HEK293T (cell line): ENCODE measurements around the gene TPGS2.

Experiments
- CTCF ChIA-PET: fragments of 350-600 bp; formaldehyde crosslinking; extraction: SDS; loops from one replicate; lab custom pipeline; 2021; ENCODE audit warnings: antibody characterized with exemption, inconsistent platforms; lab: Yijun Ruan, JAX
- POLR2A ChIA-PET: fragments of 350-600 bp; formaldehyde crosslinking; extraction: SDS; loops from one replicate; lab custom pipeline; 2020; ENCODE audit warnings: antibody characterized with exemption, inconsistent platforms; lab: Yijun Ruan, JAX
- DNase-seq: peaks from one replicate; pipeline ENCODE4 v3.0.0; 2012; ENCODE audit warnings: mixed read lengths; ENCODE audit errors: extremely low spot score
- ARNT ChIP-seq: fragments of 450-650 bp; IDR thresholded peaks from 2 replicates; pipeline ENCODE4 v1.6.1; 2017; ENCODE audit warnings: mild to moderate bottlenecking
- BHLHE40 ChIP-seq: fragments of 450-650 bp; IDR thresholded peaks from 2 replicates; pipeline ENCODE4 v1.6.1; 2016; ENCODE audit warnings: mild to moderate bottlenecking, moderate library complexity, borderline replicate concordance
- CTBP1 ChIP-seq: fragments of 450-650 bp; IDR thresholded peaks from 2 replicates; pipeline ENCODE4 v1.6.1; 2016; ENCODE audit warnings: borderline replicate concordance
- ELF4 ChIP-seq: fragments of 450-650 bp; IDR thresholded peaks from 2 replicates; pipeline ENCODE4 v1.6.1; 2017; ENCODE audit warnings: antibody characterized with exemption
- FOXA1 ChIP-seq: fragments of 450-650 bp; IDR thresholded peaks from 2 replicates; pipeline ENCODE4 v1.6.1; 2016; ENCODE audit warnings: mild to moderate bottlenecking
- FOXK2 ChIP-seq: fragments of 450-650 bp; IDR thresholded peaks from 2 replicates; pipeline ENCODE4 v1.6.1; 2016; ENCODE audit warnings: mild to moderate bottlenecking
- FOXM1 ChIP-seq: fragments of 450-650 bp; IDR thresholded peaks from 2 replicates; pipeline ENCODE4 v1.6.1; 2017; ENCODE audit warnings: mild to moderate bottlenecking, borderline replicate concordance
- HDGF ChIP-seq: fragments of 450-650 bp; IDR thresholded peaks from 2 replicates; pipeline ENCODE4 v1.6.1; 2017; ENCODE audit warnings: antibody characterized with exemption, borderline replicate concordance
- L3MBTL2 ChIP-seq: fragments of 450-650 bp; conservative IDR thresholded peaks from 2 replicates; pipeline ENCODE4 v1.6.1; 2016; ENCODE audit warnings: mild to moderate bottlenecking
- LEF1 ChIP-seq: fragments of 450-650 bp; IDR thresholded peaks from 2 replicates; pipeline ENCODE4 v1.6.1; 2017; ENCODE audit warnings: mild to moderate bottlenecking, borderline replicate concordance
- NFRKB ChIP-seq: fragments of 450-650 bp; IDR thresholded peaks from 2 replicates; pipeline ENCODE4 v1.6.1; 2016; ENCODE audit warnings: mild to moderate bottlenecking, moderate library complexity
- SP1 ChIP-seq: fragments of 450-650 bp; IDR thresholded peaks from 2 replicates; pipeline ENCODE4 v1.6.1; 2017
- SUZ12 ChIP-seq: fragments of 450-650 bp; IDR thresholded peaks from 2 replicates; pipeline ENCODE4 v1.6.1; 2016; ENCODE audit warnings: mild to moderate bottlenecking
- TARDBP ChIP-seq: fragments of 450-650 bp; IDR thresholded peaks from 2 replicates; pipeline ENCODE4 v1.6.1; 2016
- ZNF384 ChIP-seq: fragments of 450-650 bp; IDR thresholded peaks from 2 replicates; pipeline ENCODE4 v1.6.1; 2016
- TF ChIP-seq, protein P1 (sequence below): fragments of 450-650 bp; IDR thresholded peaks from 2 replicates; pipeline ENCODE4 v1.6.1; 2016

Gene TPGS2

DNA sequence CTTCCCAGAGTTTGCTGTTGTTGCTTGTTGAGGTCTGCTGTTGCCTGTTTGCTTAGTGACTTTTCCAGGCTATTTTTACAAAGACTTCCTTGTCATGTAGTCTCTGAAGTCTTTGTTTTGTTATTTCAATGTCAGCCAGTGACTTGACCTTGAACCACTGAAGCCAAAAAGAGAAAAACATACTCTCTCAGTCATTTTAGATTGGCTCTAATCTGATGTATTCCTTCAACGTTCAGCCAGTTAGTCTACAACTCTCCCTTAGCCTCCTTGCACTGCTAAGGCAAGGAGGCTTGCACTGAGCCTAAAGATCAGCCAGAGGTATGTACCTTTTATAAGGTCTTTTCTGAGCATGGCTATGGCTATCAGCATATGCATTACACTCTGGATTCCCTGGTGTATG is 28.0 kb upstream of the TPGS2 start:
- CTCF ChIA-PET: no interaction called here
- POLR2A ChIA-PET: no interaction called here
- no peak for TF ChIP-seq ARNT
- no peak for TF ChIP-seq FOXM1
- TF ChIP-seq, protein P1, sequence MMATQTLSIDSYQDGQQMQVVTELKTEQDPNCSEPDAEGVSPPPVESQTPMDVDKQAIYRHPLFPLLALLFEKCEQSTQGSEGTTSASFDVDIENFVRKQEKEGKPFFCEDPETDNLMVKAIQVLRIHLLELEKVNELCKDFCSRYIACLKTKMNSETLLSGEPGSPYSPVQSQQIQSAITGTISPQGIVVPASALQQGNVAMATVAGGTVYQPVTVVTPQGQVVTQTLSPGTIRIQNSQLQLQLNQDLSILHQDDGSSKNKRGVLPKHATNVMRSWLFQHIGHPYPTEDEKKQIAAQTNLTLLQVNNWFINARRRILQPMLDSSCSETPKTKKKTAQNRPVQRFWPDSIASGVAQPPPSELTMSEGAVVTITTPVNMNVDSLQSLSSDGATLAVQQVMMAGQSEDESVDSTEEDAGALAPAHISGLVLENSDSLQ: no peak
- no peak for TF ChIP-seq ELF4
- no peak for TF ChIP-seq HDGF
- TF ChIP-seq NFRKB: no peak
- no peak for TF ChIP-seq CTBP1
- no peak for TF ChIP-seq SP1
- no peak for TF ChIP-seq L3MBTL2
- no peak for DNase-seq

DNA sequence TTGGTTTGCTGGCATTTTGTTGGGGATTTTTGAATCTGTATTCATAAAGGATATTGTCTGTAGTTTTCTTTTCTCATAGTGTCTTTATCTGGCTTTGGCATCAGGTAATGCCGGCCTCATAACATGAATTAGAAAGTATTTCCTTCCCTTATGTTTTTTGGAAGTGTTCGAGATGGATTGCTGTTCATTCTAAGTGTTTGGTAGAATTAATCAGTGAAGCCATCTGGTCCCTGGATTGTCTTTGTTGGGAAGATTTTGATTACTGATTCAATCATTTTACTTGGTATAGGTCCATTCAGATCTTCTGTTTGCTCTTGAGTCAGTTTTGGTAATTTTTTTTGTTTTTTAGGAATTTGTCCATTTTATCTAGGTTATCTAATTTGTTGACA is 22.4 kb upstream of the TPGS2 start:
- POLR2A ChIA-PET: no interaction called here
- CTCF ChIA-PET: no interaction called here
- no peak for TF ChIP-seq FOXA1
- no peak for TF ChIP-seq L3MBTL2
- TF ChIP-seq TARDBP: no peak
- no peak for TF ChIP-seq NFRKB
- TF ChIP-seq HDGF: no peak
- TF ChIP-seq, protein P1: no peak
- no peak for TF ChIP-seq BHLHE40
- no peak for TF ChIP-seq ZNF384
- TF ChIP-seq LEF1: no peak
- TF ChIP-seq SUZ12: no peak
- TF ChIP-seq FOXK2: no peak
- no peak for DNase-seq

DNA sequence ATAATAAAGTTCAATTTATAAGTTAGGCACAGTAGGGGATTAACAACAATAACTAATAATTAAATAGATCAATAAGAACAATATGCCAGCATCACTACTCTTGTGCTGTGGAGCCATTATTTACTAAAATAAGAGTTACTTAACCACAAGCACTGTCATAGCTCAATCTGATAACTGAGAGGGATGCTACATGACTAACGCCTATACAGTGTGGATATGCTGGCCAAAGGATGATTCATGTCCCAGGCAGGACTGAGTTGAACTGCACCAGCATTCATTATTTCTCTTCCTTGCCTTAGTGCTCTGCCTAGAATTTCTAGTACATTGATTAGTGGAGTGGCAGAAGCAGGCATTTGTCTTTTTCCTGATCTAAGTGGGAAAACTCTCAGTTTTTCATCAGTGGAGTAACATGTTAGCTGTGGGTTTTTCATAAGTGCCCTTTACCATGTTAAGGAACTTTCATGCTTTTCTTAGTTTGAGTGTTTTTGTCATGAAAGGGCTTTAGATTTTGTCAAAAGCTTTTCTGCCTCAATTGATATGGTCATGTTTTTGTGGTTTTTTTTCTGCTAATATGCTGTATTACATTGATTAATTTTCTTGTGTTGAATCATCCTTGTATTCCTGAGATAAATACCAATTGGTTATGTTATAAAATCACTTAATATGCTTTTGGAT is 21.9 kb upstream of the TPGS2 start:
- TF ChIP-seq TARDBP (no peak), NFRKB (no peak), CTBP1 (no peak), FOXA1 (no peak), FOXM1 (no peak), L3MBTL2 (no peak), LEF1 (no peak), SUZ12 (no peak), SP1 (no peak), ARNT (no peak), BHLHE40 (no peak), HDGF (no peak), ZNF384 (no peak), FOXK2 (no peak), ELF4 (no peak)
- TF ChIP-seq, protein P1: no peak
- POLR2A ChIA-PET: no interaction called here
- CTCF ChIA-PET: no interaction called here
- DNase-seq: no peak

DNA sequence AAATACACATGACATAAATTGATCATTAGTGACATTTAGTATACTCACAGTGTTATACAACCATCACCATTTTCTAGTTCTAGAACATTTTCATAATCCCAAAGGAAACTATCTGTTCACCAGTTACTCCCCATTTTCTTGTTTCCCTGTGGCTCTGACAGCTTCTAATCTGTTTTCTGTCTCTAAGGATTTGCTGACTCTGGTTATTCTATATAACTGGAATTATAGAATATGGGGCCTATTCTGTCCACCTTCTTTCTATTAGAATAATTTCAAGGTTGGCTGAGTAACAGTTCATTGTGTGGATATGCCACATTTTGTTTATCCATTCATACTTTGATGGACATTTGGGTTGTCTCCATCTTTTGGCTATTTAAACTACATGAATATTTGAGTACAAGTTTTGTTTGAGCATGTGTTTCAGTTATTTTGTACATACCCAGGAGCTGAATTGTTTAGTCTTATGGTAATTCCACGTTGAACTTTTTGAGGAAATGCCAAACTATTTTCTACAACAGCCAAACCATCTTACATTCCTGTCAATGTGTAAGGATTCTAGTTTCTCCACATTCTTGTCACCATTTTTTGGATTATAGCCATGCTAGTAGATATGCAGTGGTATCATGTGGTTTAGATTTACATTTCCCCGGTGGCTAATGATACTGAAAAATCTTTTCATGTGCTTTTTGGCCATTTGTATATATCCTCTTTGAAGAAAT is 20.6 kb upstream of the TPGS2 start:
- ChIA-PET CTCF (no interaction called here), POLR2A (no interaction called here)
- no peak for DNase-seq
- no peak for TF ChIP-seq TARDBP
- no peak for TF ChIP-seq SP1
- no peak for TF ChIP-seq ELF4
- no peak for TF ChIP-seq L3MBTL2
- no peak for TF ChIP-seq BHLHE40
- TF ChIP-seq FOXK2: no peak
- no peak for TF ChIP-seq FOXA1
- no peak for TF ChIP-seq ARNT
- no peak for TF ChIP-seq CTBP1

DNA sequence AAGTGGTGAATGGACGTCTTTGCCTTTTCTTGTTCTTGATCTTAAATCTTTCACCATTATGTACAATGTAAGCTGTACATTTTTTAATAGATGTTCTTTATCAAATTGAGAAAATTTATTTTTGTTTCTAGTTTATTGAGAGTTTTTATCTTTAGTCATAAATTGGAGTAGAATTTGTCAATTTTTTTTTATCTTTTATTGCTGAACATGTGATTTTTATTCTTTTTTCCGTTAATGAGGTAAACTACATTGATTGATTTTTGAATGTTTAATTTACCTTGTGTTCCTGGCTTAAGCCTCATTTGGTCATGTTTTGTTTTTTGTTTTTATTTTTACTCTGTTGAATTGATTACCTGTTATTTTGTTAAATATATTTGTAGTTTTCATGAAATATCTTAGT is 19.8 kb upstream of the TPGS2 start:
- ChIA-PET POLR2A (no interaction called here), CTCF (no interaction called here)
- no peak for TF ChIP-seq SP1
- no peak for TF ChIP-seq SUZ12
- no peak for TF ChIP-seq ARNT
- TF ChIP-seq BHLHE40: no peak
- DNase-seq: no peak

DNA sequence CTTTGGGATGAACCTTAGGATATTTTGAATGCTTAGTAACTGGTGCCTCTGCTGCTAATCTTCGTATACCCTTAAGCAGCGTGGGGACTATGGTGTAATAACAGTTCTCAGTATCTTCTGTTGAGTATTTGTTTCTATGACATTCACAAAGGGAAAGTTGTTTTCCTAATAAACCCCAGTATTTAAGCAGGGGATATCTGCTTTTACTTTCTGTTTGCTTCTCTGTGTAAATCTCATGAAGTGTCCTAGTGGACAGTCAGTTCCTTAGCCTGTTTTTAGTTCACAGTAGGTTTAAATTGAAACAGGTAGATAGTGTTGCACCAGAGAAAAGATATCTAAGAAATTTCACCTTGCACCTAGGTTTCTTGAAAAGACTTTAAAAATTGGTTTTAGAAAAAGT is 15.0 kb upstream of the TPGS2 start:
- POLR2A ChIA-PET: interaction anchor here (1.1 kb wide), 1 partner anchor 14 kb away, joined by 4 read pairs; no protein-coding TSS in a partner anchor

More for the DNA sequence above, 15.0 kb upstream of the TPGS2 start:
- CTCF ChIA-PET: interaction anchor here (1.6 kb wide), 1 partner anchor 15 kb away, joined by 7 read pairs; the partner anchor contains the start of genes KIAA1328 and TPGS2
- DNase-seq: no peak
- no peak for TF ChIP-seq SP1
- TF ChIP-seq CTBP1: no peak
- no peak for TF ChIP-seq HDGF
- no peak for TF ChIP-seq FOXA1
- TF ChIP-seq ZNF384: no peak
- TF ChIP-seq LEF1: no peak
- TF ChIP-seq L3MBTL2: no peak
